Dermis microvascular lymphatic vessel endothelial cell (primary cell): ENCODE measurements around the gene SLITRK2. TPM values are rescaled to one million over a fixed set of nuclear protein-coding genes. Genes with fewer than 3 reads are reported as not detected.

Experiments used
- DNase-seq, 2 donors: peaks; one replicate each; pipeline versions ENCODE4 v3.0.0 to v3.0.0-alpha.2; 2010; ENCODE audit warnings: low read depth in 2 of 2
- total RNA-seq: library from RNA; depleted of rRNA; stranded (reverse); fragments of >200 nt; gene quantifications from 2 replicates; pipeline ENCODE4 v1.2.1, GENCODE V29; 2014

Gene SLITRK2, protein sequence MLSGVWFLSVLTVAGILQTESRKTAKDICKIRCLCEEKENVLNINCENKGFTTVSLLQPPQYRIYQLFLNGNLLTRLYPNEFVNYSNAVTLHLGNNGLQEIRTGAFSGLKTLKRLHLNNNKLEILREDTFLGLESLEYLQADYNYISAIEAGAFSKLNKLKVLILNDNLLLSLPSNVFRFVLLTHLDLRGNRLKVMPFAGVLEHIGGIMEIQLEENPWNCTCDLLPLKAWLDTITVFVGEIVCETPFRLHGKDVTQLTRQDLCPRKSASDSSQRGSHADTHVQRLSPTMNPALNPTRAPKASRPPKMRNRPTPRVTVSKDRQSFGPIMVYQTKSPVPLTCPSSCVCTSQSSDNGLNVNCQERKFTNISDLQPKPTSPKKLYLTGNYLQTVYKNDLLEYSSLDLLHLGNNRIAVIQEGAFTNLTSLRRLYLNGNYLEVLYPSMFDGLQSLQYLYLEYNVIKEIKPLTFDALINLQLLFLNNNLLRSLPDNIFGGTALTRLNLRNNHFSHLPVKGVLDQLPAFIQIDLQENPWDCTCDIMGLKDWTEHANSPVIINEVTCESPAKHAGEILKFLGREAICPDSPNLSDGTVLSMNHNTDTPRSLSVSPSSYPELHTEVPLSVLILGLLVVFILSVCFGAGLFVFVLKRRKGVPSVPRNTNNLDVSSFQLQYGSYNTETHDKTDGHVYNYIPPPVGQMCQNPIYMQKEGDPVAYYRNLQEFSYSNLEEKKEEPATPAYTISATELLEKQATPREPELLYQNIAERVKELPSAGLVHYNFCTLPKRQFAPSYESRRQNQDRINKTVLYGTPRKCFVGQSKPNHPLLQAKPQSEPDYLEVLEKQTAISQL
- total RNA-seq, result not detected in 2 replicates

- DNase-seq, result no peak
These were observed at the start of gene SLITRK2 for GRCh38 chrX:145817331-145818185. Gene SLITRK2, plus strand, starts transcription at chrX:145817829. Its CDS starts 4,597 bp downstream, at chrX:145822426.

GRCh38 chrX:145773006-145773405 is 44.6 kb upstream of the SLITRK2 start:
- DNase-seq, result no peak

DNA sequence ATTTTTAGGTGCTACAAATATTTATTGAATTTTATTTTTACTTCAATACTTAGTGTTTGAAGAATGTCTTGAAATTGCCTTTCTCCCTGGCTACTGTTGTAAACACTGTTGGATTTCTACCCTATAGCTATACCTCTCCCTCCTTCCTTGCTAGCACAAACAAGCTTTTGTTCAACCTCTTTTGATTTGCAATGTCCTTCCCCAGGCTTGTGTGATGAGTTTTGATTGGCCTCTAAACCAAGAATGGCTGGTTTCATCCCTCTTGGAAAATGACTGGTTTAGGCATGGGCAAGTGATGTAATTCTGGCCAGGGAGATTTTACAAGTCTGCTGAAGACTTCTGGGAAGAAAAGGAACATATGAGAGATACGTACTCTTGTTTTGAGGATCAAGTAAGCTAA is 25.3 kb upstream of the SLITRK2 start:
- no peak for DNase-seq

GRCh38 chrX:145803508-145803907 is 14.1 kb upstream of the SLITRK2 start:
- no peak for DNase-seq

DNA sequence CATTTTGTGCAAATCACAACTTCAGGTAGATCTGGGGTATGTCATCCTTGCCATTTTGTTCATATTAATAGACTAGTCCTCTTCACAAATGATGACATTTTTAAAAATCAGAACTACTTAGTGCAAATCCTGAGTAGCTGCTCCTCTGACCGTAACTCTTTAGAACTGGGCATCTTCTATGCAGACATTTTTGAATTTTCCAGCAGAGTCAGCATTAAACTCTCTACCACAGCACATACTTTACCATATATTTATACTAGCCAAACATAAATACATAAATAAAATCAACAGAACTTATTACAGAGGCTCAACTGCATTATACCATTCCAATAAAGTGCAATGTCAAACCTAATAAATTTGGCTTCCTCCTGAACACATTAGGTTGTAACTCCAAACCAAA is 4.5 kb upstream of the SLITRK2 start:
- DNase-seq, result no peak

- no peak for DNase-seq
These were observed 871 bp upstream of the SLITRK2 start for GRCh38 chrX:145816601-145817315.

DNA sequence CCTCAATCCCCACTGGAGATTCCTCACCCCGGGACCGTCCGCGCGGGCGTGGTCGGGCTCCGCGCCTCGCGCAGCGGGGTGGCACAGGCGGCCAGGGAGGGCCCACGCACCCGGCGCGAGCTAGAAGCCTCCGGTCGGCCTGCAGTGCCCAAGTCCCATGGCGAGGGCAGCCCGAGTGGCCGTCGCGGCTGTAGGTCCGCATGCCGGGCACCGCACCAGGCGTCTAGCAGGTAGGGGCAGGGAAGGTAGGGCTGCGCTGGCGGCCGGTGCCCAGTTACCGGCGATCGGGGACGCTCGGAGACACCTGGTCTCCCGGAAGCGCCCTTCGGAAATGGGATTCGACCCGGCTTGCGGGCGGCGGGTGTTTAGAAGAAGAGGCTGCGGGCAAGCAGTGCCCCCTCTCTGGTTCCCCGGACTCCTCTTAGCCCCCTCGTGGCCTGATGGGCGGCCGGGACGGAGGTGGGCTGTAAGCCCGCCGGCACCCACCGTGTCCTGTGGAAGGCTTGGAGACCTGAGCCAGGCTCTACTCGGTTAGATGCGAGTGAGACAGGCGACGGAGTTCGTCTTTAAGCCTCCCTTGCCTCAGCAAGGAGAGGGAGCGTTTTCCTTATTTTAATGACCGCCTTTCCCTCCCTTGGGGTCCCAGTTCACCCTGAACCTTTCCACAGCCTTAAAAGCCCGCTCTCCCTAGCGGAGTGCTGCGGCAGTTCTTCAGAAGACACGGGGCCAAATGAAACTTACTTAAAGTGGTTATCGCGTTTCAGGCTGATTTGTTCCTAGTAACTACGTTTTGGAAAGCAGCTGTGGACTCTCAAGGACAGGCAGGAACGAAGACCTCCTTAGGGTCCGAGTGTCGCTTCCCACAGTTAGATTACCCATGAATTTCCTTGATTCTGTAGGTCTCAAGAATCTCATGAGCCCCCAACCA is 821 bp downstream of the SLITRK2 start:
- no peak for DNase-seq

DNA sequence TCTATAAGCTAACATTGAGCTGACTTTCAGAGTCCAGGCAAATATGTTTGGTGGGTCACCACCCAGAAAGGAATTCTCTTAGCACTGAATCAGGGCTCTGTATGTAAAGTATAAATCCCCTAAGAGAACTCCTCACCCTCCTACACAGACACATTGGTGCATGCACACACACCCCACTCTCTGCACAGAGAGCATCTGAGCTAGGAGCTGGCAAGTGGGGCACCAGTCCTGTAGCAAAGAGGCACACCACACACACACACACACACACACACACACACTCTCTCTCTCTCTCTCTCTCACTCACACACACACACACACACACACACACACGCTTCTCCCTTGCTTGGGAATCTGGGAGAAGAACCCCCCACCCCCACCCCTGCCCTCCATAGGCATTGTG is 3.2 kb downstream of the SLITRK2 start:
- no peak for DNase-seq

- DNase-seq, result no peak
These were observed 3.8 kb downstream of the SLITRK2 start for GRCh38 chrX:145821291-145821897.

- no peak for DNase-seq
These were observed 4.4 kb downstream of the SLITRK2 start for GRCh38 chrX:145821898-145822571.

DNA sequence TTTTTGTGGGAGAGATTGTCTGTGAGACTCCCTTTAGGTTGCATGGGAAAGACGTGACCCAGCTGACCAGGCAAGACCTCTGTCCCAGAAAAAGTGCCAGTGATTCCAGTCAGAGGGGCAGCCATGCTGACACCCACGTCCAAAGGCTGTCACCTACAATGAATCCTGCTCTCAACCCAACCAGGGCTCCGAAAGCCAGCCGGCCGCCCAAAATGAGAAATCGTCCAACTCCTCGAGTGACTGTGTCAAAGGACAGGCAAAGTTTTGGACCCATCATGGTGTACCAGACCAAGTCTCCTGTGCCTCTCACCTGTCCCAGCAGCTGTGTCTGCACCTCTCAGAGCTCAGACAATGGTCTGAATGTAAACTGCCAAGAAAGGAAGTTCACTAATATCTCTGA is 5.5 kb downstream of the SLITRK2 start:
- no peak for DNase-seq

GRCh38 chrX:145825896-145826295 is 8.3 kb downstream of the SLITRK2 start:
- no peak for DNase-seq

DNA sequence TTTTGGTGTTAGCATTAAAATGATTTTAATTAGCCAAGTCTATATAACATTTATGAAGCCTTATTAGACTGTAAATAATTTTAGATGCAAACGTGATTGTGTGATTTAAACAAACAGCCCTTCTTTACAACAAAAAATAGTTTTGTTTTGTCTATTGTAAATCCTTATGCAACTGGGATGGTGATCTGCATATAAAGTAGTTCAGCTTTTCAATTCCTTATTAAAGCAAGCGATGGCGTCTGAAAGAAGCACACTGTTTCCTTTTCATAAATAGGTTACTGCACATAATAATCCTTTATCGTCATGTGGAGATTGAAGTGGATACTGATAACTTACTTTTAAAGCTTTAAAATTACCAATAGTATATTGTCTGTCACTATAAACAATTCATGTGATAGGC is 8.8 kb downstream of the SLITRK2 start:
- no peak for DNase-seq

DNA sequence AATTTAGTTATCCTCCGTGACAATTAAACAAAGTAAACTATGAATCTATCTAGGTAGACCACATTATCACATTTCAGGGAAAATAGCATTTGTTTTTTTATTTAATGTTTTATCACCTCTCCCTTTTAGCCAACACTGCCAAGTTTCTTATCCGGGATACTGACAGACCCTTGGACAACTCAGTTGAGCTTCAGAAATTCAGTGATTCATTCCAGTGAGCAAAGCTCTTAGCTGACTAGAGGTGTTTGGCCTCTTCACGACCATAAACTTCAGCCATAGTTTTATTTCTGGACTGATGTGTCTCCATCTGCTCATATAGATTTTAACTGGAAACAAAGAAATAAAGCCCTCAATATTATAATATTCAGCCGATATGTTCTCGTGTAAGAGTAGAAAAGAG is 15.2 kb downstream of the SLITRK2 start:
- no peak for DNase-seq

- no peak for DNase-seq
These were observed 22.9 kb downstream of the SLITRK2 start for GRCh38 chrX:145840531-145840930.

- no peak for DNase-seq
These were observed 25.7 kb downstream of the SLITRK2 start for GRCh38 chrX:145843146-145843904.

DNA sequence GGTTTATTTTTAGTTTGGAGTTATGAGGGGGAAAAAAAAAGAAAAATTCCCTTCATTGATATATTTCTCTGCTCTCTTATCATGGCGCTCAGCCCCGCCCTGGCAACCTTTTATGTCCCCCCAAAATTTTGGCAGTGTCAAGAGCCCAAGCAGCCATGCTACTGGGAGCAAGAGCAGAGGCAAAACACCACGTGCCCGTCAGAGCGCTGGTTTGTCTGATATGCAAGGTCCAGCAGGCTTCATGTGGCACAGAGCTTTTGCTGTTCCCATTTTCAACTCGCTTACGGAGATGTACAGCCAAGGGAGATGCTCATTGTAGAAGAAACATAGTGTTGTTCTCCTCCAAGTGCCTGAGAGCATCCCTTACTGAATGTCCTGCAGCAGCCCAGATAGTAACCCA is 27.3 kb downstream of the SLITRK2 start:
- no peak for DNase-seq

- DNase-seq, result no peak
These were observed 30.8 kb downstream of the SLITRK2 start for GRCh38 chrX:145848448-145848847.
